ENCODE data around the gene PLXDC2.

GRCh38 chr10:19800161-19800560 is 16.1 kb upstream of the PLXDC2 start:
- TF ChIP-seq CTCF (IDR thresholded peaks at IDR 0.05) (no peak), EZH2 (IDR thresholded peaks at IDR 0.05; ENCODE audit: borderline replicate concordance, insufficient read depth, low read depth, low read length, poor library complexity, severe bottlenecking) (no peak)

All from B cell (primary cell).